IMR-90 (cell line): ENCODE data around the gene RETN. TPM values are rescaled to one million over a fixed set of nuclear protein-coding genes. Genes with fewer than 3 reads are reported as not detected.

Experiments used
- ATAC-seq: fragments of 200-7000 bp; cut with Tn5 transposase; 2 replicates; pipeline ENCODE4 v1.9.1; 2020; ENCODE audit warnings: low read depth, mild to moderate bottlenecking, moderate library complexity
- BruUV-seq: library from RNA; stranded (reverse); fragments of 400-500 nt; replicated peaks from 2 replicates; lab custom pipeline; 2021; lab: Mats Ljungman, UMichigan
- CTCF ChIA-PET: fragments of 300-600 bp; formaldehyde crosslinking; extraction: SDS; loops from one replicate; lab custom pipeline; 2021; ENCODE audit warnings: antibody characterized with exemption; lab: Yijun Ruan, JAX
- POLR2A ChIA-PET: fragments of 300-600 bp; sonication (Branson Sonifier 250); formaldehyde crosslinking; loops from one replicate; lab custom pipeline; 2022; ENCODE audit warnings: antibody characterized with exemption; ENCODE audit not compliant: unreplicated experiment; lab: Charles Lee
- DNase-seq: peaks from one replicate; pipeline ENCODE4 v3.0.0; 2013
- H2AFZ ChIP-seq: replicated peaks from 2 replicates; pipeline ENCODE3; 2013; ENCODE audit warnings: low read length, mild to moderate bottlenecking; ENCODE audit not compliant: poor library complexity
- H2AK5ac ChIP-seq: 2 replicates; pipeline ENCODE4 v1.6.1; 2013; ENCODE audit warnings: low read depth, low read length, inconsistent platforms
- H2AK9ac ChIP-seq: replicated peaks from 2 replicates; pipeline ENCODE3; 2013; ENCODE audit warnings: mild to moderate bottlenecking, low read depth, low read length, moderate library complexity; ENCODE audit not compliant: poor library complexity
- H2BK120ac ChIP-seq: 2 replicates; pipeline ENCODE4 v1.6.1; 2013; ENCODE audit warnings: low read depth, low read length, inconsistent platforms
- H2BK15ac ChIP-seq: 3 replicates; pipeline ENCODE4 v1.6.1; 2013; ENCODE audit warnings: low read depth, low read length, inconsistent platforms
- H2BK20ac ChIP-seq: 2 replicates; pipeline ENCODE4 v1.6.1; 2013; ENCODE audit warnings: low read depth, mild to moderate bottlenecking, inconsistent platforms, low read length, moderate library complexity
- H2BK5ac ChIP-seq: 2 replicates; pipeline ENCODE4 v1.6.1; 2013; ENCODE audit warnings: mild to moderate bottlenecking, low read depth, low read length, inconsistent platforms; ENCODE audit not compliant: poor library complexity, severe bottlenecking
- H3K14ac ChIP-seq: replicated peaks from 2 replicates; pipeline ENCODE4 v1.6.1; 2013; ENCODE audit warnings: low read depth, low read length, inconsistent platforms
- H3K18ac ChIP-seq: 2 replicates; pipeline ENCODE4 v1.6.1; 2013; ENCODE audit warnings: low read depth, low read length, control low read depth
- H3K23ac ChIP-seq: 2 replicates; pipeline ENCODE4 v1.6.1; 2013; ENCODE audit warnings: low read depth, low read length, inconsistent platforms
- H3K27ac ChIP-seq: 2 replicates; pipeline ENCODE4 v1.5.1; 2013; ENCODE audit warnings: mild to moderate bottlenecking, control low read depth, low read length; ENCODE audit not compliant: insufficient read depth
- H3K27me3 ChIP-seq: 2 replicates; pipeline ENCODE4 v1.6.1; 2013; ENCODE audit warnings: low read length; ENCODE audit not compliant: control insufficient read depth, insufficient read depth
- H3K36me3 ChIP-seq: 2 replicates; pipeline ENCODE4 v1.6.1; 2013; ENCODE audit warnings: low read length, mixed read lengths; ENCODE audit not compliant: control insufficient read depth, insufficient read depth
- H3K4ac ChIP-seq: 2 replicates; pipeline ENCODE4 v1.6.1; 2013; ENCODE audit warnings: low read depth, low read length, inconsistent platforms
- H3K4me1 ChIP-seq: 2 replicates; pipeline ENCODE4 v1.6.1; 2013; ENCODE audit warnings: low read length, mixed read lengths; ENCODE audit not compliant: control insufficient read depth, insufficient read depth
- H3K4me2 ChIP-seq: 2 replicates; pipeline ENCODE4 v1.6.1; 2013; ENCODE audit warnings: low read depth, mild to moderate bottlenecking, control low read depth, low read length, moderate library complexity
- H3K4me3 ChIP-seq: 2 replicates; pipeline ENCODE4 v1.5.1; 2013; ENCODE audit warnings: low read depth, mild to moderate bottlenecking, control low read depth, low read length, moderate library complexity; ENCODE audit not compliant: insufficient read depth
- H3K56ac ChIP-seq: 2 replicates; pipeline ENCODE4 v1.6.1; 2013; ENCODE audit warnings: low read length, inconsistent platforms; ENCODE audit not compliant: insufficient read depth; ENCODE audit errors: extremely low read depth
- H3K79me1 ChIP-seq, 2 experiments: 2 replicates each; pipeline ENCODE4 v1.6.1; 2013; ENCODE audit warnings: low read length in 2 of 2, inconsistent platforms in 1 of 2, low read depth in 1 of 2
- H3K9ac ChIP-seq: 2 replicates; pipeline ENCODE4 v1.6.1; 2013; ENCODE audit warnings: low read depth, low read length, control low read depth
- H3K9me1 ChIP-seq: 2 replicates; pipeline ENCODE4 v1.6.1; 2013; ENCODE audit warnings: low read length, inconsistent platforms; ENCODE audit not compliant: insufficient read depth
- H3K9me3 ChIP-seq: 2 replicates; pipeline ENCODE4 v1.6.1; 2013; ENCODE audit warnings: low read length; ENCODE audit not compliant: control insufficient read depth, insufficient read depth
- H4K20me1 ChIP-seq: 2 replicates; pipeline ENCODE4 v1.6.1; 2013; ENCODE audit warnings: low read length, inconsistent platforms; ENCODE audit not compliant: insufficient read depth
- H4K5ac ChIP-seq: 2 replicates; pipeline ENCODE4 v1.6.1; 2013; ENCODE audit warnings: mild to moderate bottlenecking, low read depth, low read length, control low read depth
- H4K8ac ChIP-seq, 2 experiments: 2 replicates each; pipeline ENCODE4 v1.6.1; 2013; ENCODE audit warnings: low read depth in 2 of 2, low read length in 2 of 2, control low read depth in 1 of 2, inconsistent platforms in 1 of 2
- H4K91ac ChIP-seq: 2 replicates; pipeline ENCODE4 v1.6.1; 2013; ENCODE audit warnings: low read depth, low read length, inconsistent platforms; ENCODE audit not compliant: insufficient read depth
- CEBPB ChIP-seq: IDR thresholded peaks from 2 replicates; pipeline ENCODE4 v1.6.1; 2012; ENCODE audit warnings: low read depth, low read length, improper control_type of control experiment
- ELK1 ChIP-seq: fragments of 150-350 bp; IDR thresholded peaks from 2 replicates; pipeline ENCODE4 v1.6.1; 2016; ENCODE audit warnings: low read depth, mild to moderate bottlenecking, low read length, moderate library complexity, borderline replicate concordance
- FOS ChIP-seq: fragments of 150-350 bp; IDR thresholded peaks from 2 replicates; pipeline ENCODE4 v1.6.1; 2016; ENCODE audit warnings: low read depth, low read length
- MAFK ChIP-seq: IDR thresholded peaks from 2 replicates; pipeline ENCODE4 v1.6.1; 2012; ENCODE audit warnings: low read depth, low read length, improper control_type of control experiment
- NFE2L2 ChIP-seq: fragments of 150-350 bp; IDR thresholded peaks from 2 replicates; pipeline ENCODE4 v1.6.1; 2016; ENCODE audit warnings: low read depth, mild to moderate bottlenecking, low read length
- RAD21 ChIP-seq: IDR thresholded peaks from 2 replicates; pipeline ENCODE4 v1.6.1; 2012; ENCODE audit warnings: low read length, improper control_type of control experiment
- RCOR1 ChIP-seq: IDR thresholded peaks from 2 replicates; pipeline ENCODE4 v1.6.1; 2012; ENCODE audit warnings: mild to moderate bottlenecking, low read length, improper control_type of control experiment; ENCODE audit not compliant: insufficient replicate concordance
- RFX5 ChIP-seq: IDR thresholded peaks from 2 replicates; pipeline ENCODE4 v1.8.0; 2012; ENCODE audit warnings: low read depth, mild to moderate bottlenecking, low read length, moderate library complexity
- USF2 ChIP-seq: fragments of 150-350 bp; IDR thresholded peaks from 2 replicates; pipeline ENCODE4 v1.6.1; 2017; ENCODE audit warnings: mild to moderate bottlenecking, antibody characterized with exemption, low read length, low read depth
- WGBS, 2 experiments: methylation state at CpG; one replicate each; pipeline versions ENCODE4 v1.1.5 to v1.1.7; 2013; ENCODE audit warnings: missing lambda C conversion rate in 2 of 2; ENCODE audit not compliant: insufficient read length in 1 of 2; ENCODE audit errors: extremely low coverage in 2 of 2; 5-methylcytosine and 5-hydroxymethylcytosine counted together
- dilution Hi-C: fragments of 300-500 bp; cut with HindIII; formaldehyde crosslinking; loops from one replicate; pipeline ENCODE4 v1.14.3; 2018; ENCODE audit warnings: low sequenced_read_pairs; ENCODE audit not compliant: unreplicated experiment
- in situ Hi-C: fragments of 300-500 bp; cut with MboI; formaldehyde crosslinking; loops from 3 replicates; pipeline ENCODE4 v1.14.3; 2019; ENCODE audit warnings: low sequenced_read_pairs, inconsistent platforms, mixed read lengths
- intact Hi-C: fragments of 100-400 bp; cut with micrococcal nuclease; formaldehyde crosslinking; loops from 2 replicates; pipeline ENCODE4 v1.10.0; 2022
- polyA plus RNA-seq, 3 experiments: library from polyadenylated mRNA; depleted of rRNA; stranded (reverse); fragments of >200 nt; gene quantifications; 2 replicates each; pipeline ENCODE4 v1.2.3, GENCODE V29; 2012; ENCODE audit warnings: low replicate concordance in 1 of 3
- total RNA-seq: library from RNA; depleted of rRNA; stranded (reverse); fragments of >200 nt; gene quantifications from 2 replicates; pipeline ENCODE4 v1.2.3, GENCODE V29; 2012
- TF ChIP-seq, protein P1 (sequence below): conservative IDR thresholded peaks from 2 replicates; pipeline ENCODE4 v1.5.1; 2012; ENCODE audit warnings: mild to moderate bottlenecking, low read depth, low read length, improper control_type of control experiment

Gene RETN
- total and polyA plus RNA-seq, 2 of the 4 experiments (the other 2 are of a cell fraction): not detected

- in situ Hi-C loops (no loop called here), intact Hi-C loops (no loop called here), dilution Hi-C loops (no loop called here)
- Histone ChIP-seq H2BK5ac (no peak overlapping the region), H3K4me1 (no peaks in the 10 kb centered on the region), H3K9ac (no peak overlapping the region), H3K9me1 (no peaks in the 10 kb centered on the region), H3K18ac (no peak overlapping the region), H3K4ac (no peak overlapping the region), H3K4me3 (no peak overlapping the region), H2BK15ac (no peak overlapping the region), H3K23ac (no peak overlapping the region), H4K8ac (no peak overlapping the region), H2AK9ac (no peak overlapping the region), H4K5ac (no peak overlapping the region), H3K9me3 (peaks cover 4% of the 10 kb centered on the region; the same call in 1 of the 2 replicates), H3K36me3 (no peaks in the 10 kb centered on the region), H3K14ac (no peak overlapping the region), H3K27ac (no peak overlapping the region), H2AFZ (peak overlapping the region; percentile 76), H3K56ac (no peak overlapping the region), H4K20me1 (no peaks in the 10 kb centered on the region), H3K79me1 (no peaks in the 10 kb centered on the region), H2BK120ac (no peak overlapping the region), H2AK5ac (no peak overlapping the region), H3K27me3 (peaks cover 34% of the 10 kb centered on the region), H2BK20ac (no peak overlapping the region), H3K4me2 (no peak overlapping the region), H4K91ac (no peak overlapping the region)
- POLR2A ChIA-PET: no interaction called here
- DNase-seq: peak; percentile 45
- no TSS peak for BruUV-seq
- WGBS, 2 experiments: 40% methylated on average over 5 of the region's 21 CpGs; no CpG with 5 or more reads in 1 of the 2 experiments
- TF ChIP-seq NFE2L2: no peak
- TF ChIP-seq MAFK: no peak
- no peak for TF ChIP-seq USF2
- no peak for TF ChIP-seq ELK1
- TF ChIP-seq RCOR1: no peak
- no peak for TF ChIP-seq RFX5
- no peak for TF ChIP-seq RAD21
- no peak for TF ChIP-seq FOS
- no peak for TF ChIP-seq CEBPB
- TF ChIP-seq, protein P1, sequence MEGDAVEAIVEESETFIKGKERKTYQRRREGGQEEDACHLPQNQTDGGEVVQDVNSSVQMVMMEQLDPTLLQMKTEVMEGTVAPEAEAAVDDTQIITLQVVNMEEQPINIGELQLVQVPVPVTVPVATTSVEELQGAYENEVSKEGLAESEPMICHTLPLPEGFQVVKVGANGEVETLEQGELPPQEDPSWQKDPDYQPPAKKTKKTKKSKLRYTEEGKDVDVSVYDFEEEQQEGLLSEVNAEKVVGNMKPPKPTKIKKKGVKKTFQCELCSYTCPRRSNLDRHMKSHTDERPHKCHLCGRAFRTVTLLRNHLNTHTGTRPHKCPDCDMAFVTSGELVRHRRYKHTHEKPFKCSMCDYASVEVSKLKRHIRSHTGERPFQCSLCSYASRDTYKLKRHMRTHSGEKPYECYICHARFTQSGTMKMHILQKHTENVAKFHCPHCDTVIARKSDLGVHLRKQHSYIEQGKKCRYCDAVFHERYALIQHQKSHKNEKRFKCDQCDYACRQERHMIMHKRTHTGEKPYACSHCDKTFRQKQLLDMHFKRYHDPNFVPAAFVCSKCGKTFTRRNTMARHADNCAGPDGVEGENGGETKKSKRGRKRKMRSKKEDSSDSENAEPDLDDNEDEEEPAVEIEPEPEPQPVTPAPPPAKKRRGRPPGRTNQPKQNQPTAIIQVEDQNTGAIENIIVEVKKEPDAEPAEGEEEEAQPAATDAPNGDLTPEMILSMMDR: no peak
- peak; percentile 93 for ATAC-seq
- CTCF ChIA-PET: no interaction called here
Observed at GRCh38 chr19:7674010-7675005, 5.5 kb downstream of the RETN start.
